H1 (cell line): ENCODE results near the gene SLC6A6. TPM values are rescaled to one million over a fixed set of nuclear protein-coding genes. Genes with fewer than 3 reads are reported as not detected.

ENCODE experiments used
- CTCF ChIA-PET: fragments of 300-600 bp; sonication (Branson Sonifier 250); formaldehyde crosslinking; loops from one replicate; lab custom pipeline; 2021; ENCODE audit not compliant: partially characterized antibody; lab: Charles Lee
- POLR2A ChIA-PET: fragments of 300-600 bp; sonication (Branson Sonifier 250); formaldehyde crosslinking; loops from one replicate; lab custom pipeline; 2021; ENCODE audit warnings: inconsistent platforms; ENCODE audit not compliant: partially characterized antibody; lab: Charles Lee
- DNase-seq, 2 experiments: peaks; one replicate each; pipeline versions ENCODE4 v3.0.0 to v3.0.0-alpha.2; 2010 to 2022; ENCODE audit warnings: low spot score in 2 of 2, low read depth in 1 of 2, mixed read lengths in 1 of 2
- FAIRE-seq: peaks from 2 replicates; lab custom pipeline; 2011; peaks lifted over from hg19 to GRCh38; lab: Jason Lieb, UNC
- H2AFZ ChIP-seq: 2 replicates; pipeline ENCODE4 v1.8.1; 2012; ENCODE audit warnings: low read length, inconsistent platforms
- H2AK5ac ChIP-seq: 2 replicates; pipeline ENCODE4 v1.6.1; 2013; ENCODE audit warnings: low read depth, low read length
- H2BK120ac ChIP-seq: replicated peaks from 2 replicates; pipeline ENCODE3; 2013; ENCODE audit warnings: low read depth, low read length, inconsistent platforms
- H2BK12ac ChIP-seq: 2 replicates; pipeline ENCODE4 v1.6.1; 2013; ENCODE audit warnings: low read depth, low read length
- H2BK15ac ChIP-seq: 2 replicates; pipeline ENCODE4 v1.6.1; 2013; ENCODE audit warnings: low read length
- H2BK20ac ChIP-seq: 2 replicates; pipeline ENCODE4 v1.6.1; 2013; ENCODE audit warnings: low read length
- H2BK5ac ChIP-seq: 2 replicates; pipeline ENCODE4 v1.6.1; 2013; ENCODE audit warnings: low read depth, low read length
- H3K14ac ChIP-seq: 2 replicates; pipeline ENCODE4 v1.6.1; 2013; ENCODE audit warnings: inconsistent platforms; ENCODE audit not compliant: insufficient read length
- H3K18ac ChIP-seq: 2 replicates; pipeline ENCODE4 v1.6.1; 2013; ENCODE audit warnings: low read length; ENCODE audit errors: extremely low read depth
- H3K23ac ChIP-seq: 2 replicates; pipeline ENCODE4 v1.6.1; 2013; ENCODE audit warnings: inconsistent platforms; ENCODE audit not compliant: insufficient read length
- H3K23me2 ChIP-seq: 2 replicates; pipeline ENCODE4 v1.6.1; 2013; ENCODE audit warnings: low read depth, low read length
- H3K27ac ChIP-seq: 2 replicates; pipeline ENCODE4 v1.6.1; 2011; ENCODE audit warnings: low read depth, low read length, inconsistent platforms
- H3K27me3 ChIP-seq, 4 experiments: replicated peaks in 1 of 4; 1 replicate in 1 of 4; 2 replicates in 3 of 4; pipeline versions ENCODE4 v1.6.1 to v1.8.1; 2011 to 2013; ENCODE audit warnings: low read length in 3 of 4, mild to moderate bottlenecking in 3 of 4, inconsistent platforms in 2 of 4, mixed read lengths in 2 of 4, moderate library complexity in 1 of 4; ENCODE audit not compliant: control insufficient read depth in 3 of 4, insufficient read depth in 3 of 4; ENCODE audit errors: extremely low read depth in 1 of 4
- H3K36me3 ChIP-seq, 4 experiments: 2 replicates each; pipeline versions ENCODE4 v1.6.1 to v1.8.1; 2011 to 2013; ENCODE audit warnings: mild to moderate bottlenecking in 4 of 4, low read length in 3 of 4, moderate library complexity in 2 of 4, control low read depth in 1 of 4, inconsistent platforms in 1 of 4; ENCODE audit not compliant: insufficient read depth in 4 of 4, control insufficient read depth in 2 of 4
- H3K4ac ChIP-seq: replicated peaks from 2 replicates; pipeline ENCODE3; 2013; ENCODE audit warnings: low read length, low read depth, mixed read lengths, inconsistent platforms; ENCODE audit not compliant: insufficient read length
- H3K4me1 ChIP-seq, 4 experiments: replicated peaks in 1 of 4; 1 replicate in 1 of 4; 2 replicates in 3 of 4; pipeline versions ENCODE4 v1.6.1 to v1.8.1; 2011 to 2013; ENCODE audit warnings: low read length in 3 of 4, inconsistent platforms in 2 of 4, mixed read lengths in 1 of 4; ENCODE audit not compliant: insufficient read depth in 4 of 4, control insufficient read depth in 3 of 4
- H3K4me2 ChIP-seq, 2 experiments: 2 replicates each; pipeline versions ENCODE4 v1.6.1 to v1.8.1; 2011 to 2013; ENCODE audit warnings: low read depth in 2 of 2, low read length in 2 of 2, control low read depth in 1 of 2, inconsistent platforms in 1 of 2, mild to moderate bottlenecking in 1 of 2; ENCODE audit not compliant: insufficient read depth in 1 of 2
- H3K4me3 ChIP-seq, 4 experiments: fragments of 200-600, 300-600 bp in 1 of 4; sonication (generic), shearing (Covaris generic), sonication (Bioruptor Twin) in 1 of 4; 2 replicates each; pipeline versions ENCODE4 v1.5.1 to v1.8.1; 2011 to 2016; ENCODE audit warnings: low read length in 4 of 4, low read depth in 3 of 4, control low read depth in 2 of 4, inconsistent platforms in 2 of 4, mild to moderate bottlenecking in 2 of 4, mixed read lengths in 1 of 4, moderate library complexity in 1 of 4; ENCODE audit not compliant: insufficient read depth in 2 of 4; ENCODE audit errors: extremely low read depth in 1 of 4
- H3K56ac ChIP-seq: replicated peaks from 2 replicates; pipeline ENCODE3; 2013; ENCODE audit warnings: low read depth, mild to moderate bottlenecking, mixed read lengths, low read length, inconsistent platforms; ENCODE audit not compliant: insufficient read length
- H3K79me1 ChIP-seq: 2 replicates; pipeline ENCODE4 v1.6.1; 2013; ENCODE audit warnings: low read depth, low read length, control low read depth
- H3K79me2 ChIP-seq, 2 experiments: 2 replicates each; pipeline versions ENCODE4 v1.6.1 to v1.8.1; 2012 to 2013; ENCODE audit warnings: low read length in 2 of 2, mild to moderate bottlenecking in 2 of 2, inconsistent platforms in 1 of 2; ENCODE audit not compliant: insufficient read depth in 2 of 2, control insufficient read depth in 1 of 2
- H3K9ac ChIP-seq, 4 experiments: replicated peaks in 1 of 4; 1 replicate in 1 of 4; 2 replicates in 3 of 4; pipeline versions ENCODE4 v1.6.1 to v1.8.1; 2011 to 2013; ENCODE audit warnings: low read depth in 3 of 4, low read length in 3 of 4, control low read depth in 2 of 4, mild to moderate bottlenecking in 2 of 4, moderate library complexity in 2 of 4, inconsistent platforms in 1 of 4; ENCODE audit errors: extremely low read depth in 1 of 4
- H3K9me3 ChIP-seq, 2 experiments: 2 replicates each; pipeline versions ENCODE4 v1.6.1 to v1.8.1; 2012 to 2013; ENCODE audit warnings: mild to moderate bottlenecking in 2 of 2, moderate library complexity in 2 of 2, control low read depth in 1 of 2, inconsistent platforms in 1 of 2, low read depth in 1 of 2, low read length in 1 of 2, mixed read lengths in 1 of 2; ENCODE audit not compliant: insufficient read depth in 2 of 2
- H4K20me1 ChIP-seq, 2 experiments: replicated peaks in 1 of 2; 2 replicates each; pipeline versions ENCODE3 to v1.8.1; 2011 to 2013; ENCODE audit warnings: inconsistent platforms in 2 of 2, low read length in 2 of 2, mild to moderate bottlenecking in 1 of 2; ENCODE audit not compliant: insufficient read depth in 2 of 2, control insufficient read depth in 1 of 2
- H4K5ac ChIP-seq: 2 replicates; pipeline ENCODE4 v1.6.1; 2013; ENCODE audit warnings: low read length, low read depth, mixed read lengths, inconsistent platforms; ENCODE audit not compliant: insufficient read length
- H4K8ac ChIP-seq: 2 replicates; pipeline ENCODE4 v1.8.0; 2013; ENCODE audit warnings: mild to moderate bottlenecking, moderate library complexity, low read length, inconsistent platforms; ENCODE audit not compliant: insufficient read depth; ENCODE audit errors: extremely low read depth
- H4K91ac ChIP-seq: replicated peaks from 2 replicates; pipeline ENCODE3; 2013; ENCODE audit warnings: low read length, mixed read lengths, inconsistent platforms; ENCODE audit not compliant: insufficient read length
- RFX5 ChIP-seq: IDR thresholded peaks from 2 replicates; pipeline ENCODE4 v1.6.1; 2011; ENCODE audit warnings: low read depth, low read length, improper control_type of control experiment, borderline replicate concordance
- SIN3A ChIP-seq, 2 experiments: IDR thresholded peaks in 1 of 2; conservative IDR thresholded peaks in 1 of 2; 2 replicates each; pipeline ENCODE4 v1.6.1; 2011 to 2012; ENCODE audit warnings: low read length in 2 of 2, improper control_type of control experiment in 1 of 2, low read depth in 1 of 2, mild to moderate bottlenecking in 1 of 2
- TAF1 ChIP-seq: IDR thresholded peaks from 2 replicates; pipeline ENCODE4 v1.6.1; 2011; ENCODE audit warnings: mild to moderate bottlenecking, low read depth, low read length
- TCF12 ChIP-seq: IDR thresholded peaks from 2 replicates; pipeline ENCODE4 v1.6.1; 2011; ENCODE audit warnings: low read depth, mild to moderate bottlenecking, low read length
- WGBS, 2 experiments: shearing (Covaris generic) in 1 of 2; methylation state at CpG; one replicate each; pipeline versions ENCODE4 v1.1.6 to v1.1.7; 2013 to 2015; ENCODE audit warnings: low lambda C conversion rate in 2 of 2, mixed read lengths in 2 of 2, inconsistent platforms in 1 of 2, low coverage in 1 of 2, missing lambda C conversion rate in 1 of 2; ENCODE audit not compliant: insufficient replicate concordance in 2 of 2, insufficient coverage in 1 of 2, insufficient read length in 1 of 2; ENCODE audit errors: extremely low coverage in 1 of 2, missing lambda C conversion rate in 1 of 2; 5-methylcytosine and 5-hydroxymethylcytosine counted together
- polyA plus RNA-seq, 7 experiments: library from polyadenylated mRNA; depleted of rRNA in 3 of 7; stranded (reverse) in 5 of 7; unstranded in 2 of 7; fragments of >200 nt in 5 of 7; fragments of 200-250 nt in 2 of 7; gene quantifications; 1 replicate in 5 of 7; 2 replicates in 1 of 7; 4 replicates in 1 of 7; pipeline versions ENCODE4 v1.2.1 to v1.2.3, GENCODE V29; 2011 to 2013; ENCODE audit warnings: missing spikeins in 2 of 7, mixed read lengths in 2 of 7
- total RNA-seq: library from RNA; stranded (reverse); fragmentation: NEBNext Ultra II Directional; extraction: Animal tissue kit (Norgen Biotek cat#: 25700); gene quantifications from 2 replicates; pipeline ENCODE4 v1.2.1, GENCODE V29; 2021

The SLC6A6 gene
- total and polyA plus RNA-seq, 2 of the 8 experiments (the other 6 are each of a cell fraction or from before 2014, with no cell fraction given): 66.2 to 144 TPM

DNA sequence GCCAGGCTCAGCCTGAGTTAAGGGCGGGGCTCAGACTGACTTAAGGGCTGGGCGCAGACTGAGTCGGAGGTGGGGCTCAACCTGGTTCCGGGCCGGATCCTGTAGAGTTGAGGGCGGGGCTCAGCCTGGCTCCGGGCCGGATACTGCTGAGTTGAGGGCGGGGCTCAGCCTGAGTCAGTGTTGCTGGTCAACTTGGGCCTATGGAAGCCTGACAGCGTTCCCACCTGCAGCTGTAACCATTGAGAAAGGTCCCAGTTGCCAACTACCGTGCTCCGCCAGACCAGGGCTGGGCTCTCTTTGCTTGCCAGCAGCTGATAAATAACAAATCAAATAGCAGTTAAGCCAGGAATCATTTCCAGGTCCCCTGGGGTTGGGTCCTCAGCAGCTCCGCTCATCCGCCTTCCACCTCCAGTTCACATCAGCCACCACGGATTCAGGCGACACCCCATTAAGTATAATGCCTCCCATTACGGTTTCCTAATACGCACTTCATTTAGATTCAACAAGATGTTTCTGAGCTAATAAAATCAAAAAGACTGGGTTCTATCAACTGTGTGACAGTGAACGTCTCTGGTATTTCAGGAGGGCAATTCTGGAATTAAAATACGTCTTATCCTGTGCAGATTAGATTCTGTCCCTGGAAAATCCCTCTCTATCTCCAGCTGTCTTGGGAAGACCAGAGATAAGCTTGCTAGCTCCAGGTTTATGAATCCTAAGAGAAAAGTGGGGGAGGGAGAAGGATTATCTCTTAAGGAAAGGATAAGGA lies 130.5 kb downstream of the SLC6A6 start:
- Histone ChIP-seq H3K56ac (no peak overlapping the region), H3K23ac (no peak overlapping the region), H2AK5ac (no peak overlapping the region; the same call in 1 of the 2 replicates), H3K79me2 (no peaks in the 10 kb centered on the region), H3K36me3 (no peaks in the 10 kb centered on the region; a peak in 1 of 8 replicates), H4K8ac (peak overlapping the region; percentile 45; the same call in 1 of the 2 replicates), H4K91ac (peak overlapping the region; percentile 17), H2BK120ac (no peak overlapping the region), H3K23me2 (0 out of 2 replicates have a peak, but pooled peaks cover 2% of the 10 kb centered on the region), H3K14ac (no peak overlapping the region), H3K27me3 (no peaks in the 10 kb centered on the region), H4K5ac (no peak overlapping the region), H2AFZ (no peak overlapping the region), H3K18ac (no peak overlapping the region), H4K20me1 (no peaks in the 10 kb centered on the region), H2BK20ac (0 out of 2 replicates have a peak overlapping the region, but pooled peaks have one; percentile 29), H3K4ac (no peak overlapping the region), H2BK15ac (0 out of 2 replicates have a peak overlapping the region, but pooled peaks have one; percentile 34), H2BK12ac (peak overlapping the region; percentile 62; the same call in 1 of the 2 replicates), H3K4me2 (peak overlapping the region; percentile 23 to 24; a peak in 3 of 4 replicates), H3K9ac (no peak overlapping the region), H3K27ac (no peak overlapping the region), H3K9me3 (no peaks in the 10 kb centered on the region), H2BK5ac (peak overlapping the region; percentile 73; the same call in 1 of the 2 replicates), H3K4me3 (peak overlapping the region in 1 of 4 experiments; percentile 16; a peak in 1 of 8 replicates), H3K4me1 (peaks cover 8 to 39% (median 30%) of the 10 kb centered on the region in 4 experiments), H3K79me1 (no peaks in the 10 kb centered on the region; the same call in 1 of the 2 replicates)
- ChIA-PET CTCF (interaction anchor here (0.6 to 12.2 kb wide), 10 partner anchors 9 to 1114 kb away, joined by 3 to 171 read pairs (median 3); no protein-coding TSS in a partner anchor), POLR2A (interaction anchor here (0.8 to 2.0 kb wide), 3 partner anchors 10 to 354 kb away, joined by 3 to 10 read pairs (median 4); no protein-coding TSS in a partner anchor)
- TF ChIP-seq RFX5 (peak; percentile 32; the same call in 1 of the 2 replicates), TCF12 (no peak), TAF1 (0 out of 2 replicates have a peak, but pooled peaks have one; percentile 11), SIN3A (conservative IDR thresholded peaks at IDR 0.05 in 1 of 2, IDR thresholded peaks at IDR 0.05 in 1 of 2; ENCODE audit: low read depth in 1 of 2, low read length in 2 of 2) (peak in 1 of 2 experiments; percentile 51; a peak in 1 of 4 replicates)
- WGBS, 2 experiments: 36% methylated on average over 19 of the region's 20 CpGs; no CpG with 5 or more reads in 1 of the 2 experiments
- FAIRE-seq (peak; percentile 19), DNase-seq (peak; percentile 77 to 88)
